LNCAP (cell line): ENCODE data around the gene NACAD.

Experiments
- TF ChIP-seq, protein P1 (sequence below): fragments of 450-650 bp; IDR thresholded peaks from 2 replicates; pipeline ENCODE4 v1.5.1; 2017; ENCODE audit warnings: mild to moderate bottlenecking

The NACAD gene

DNA sequence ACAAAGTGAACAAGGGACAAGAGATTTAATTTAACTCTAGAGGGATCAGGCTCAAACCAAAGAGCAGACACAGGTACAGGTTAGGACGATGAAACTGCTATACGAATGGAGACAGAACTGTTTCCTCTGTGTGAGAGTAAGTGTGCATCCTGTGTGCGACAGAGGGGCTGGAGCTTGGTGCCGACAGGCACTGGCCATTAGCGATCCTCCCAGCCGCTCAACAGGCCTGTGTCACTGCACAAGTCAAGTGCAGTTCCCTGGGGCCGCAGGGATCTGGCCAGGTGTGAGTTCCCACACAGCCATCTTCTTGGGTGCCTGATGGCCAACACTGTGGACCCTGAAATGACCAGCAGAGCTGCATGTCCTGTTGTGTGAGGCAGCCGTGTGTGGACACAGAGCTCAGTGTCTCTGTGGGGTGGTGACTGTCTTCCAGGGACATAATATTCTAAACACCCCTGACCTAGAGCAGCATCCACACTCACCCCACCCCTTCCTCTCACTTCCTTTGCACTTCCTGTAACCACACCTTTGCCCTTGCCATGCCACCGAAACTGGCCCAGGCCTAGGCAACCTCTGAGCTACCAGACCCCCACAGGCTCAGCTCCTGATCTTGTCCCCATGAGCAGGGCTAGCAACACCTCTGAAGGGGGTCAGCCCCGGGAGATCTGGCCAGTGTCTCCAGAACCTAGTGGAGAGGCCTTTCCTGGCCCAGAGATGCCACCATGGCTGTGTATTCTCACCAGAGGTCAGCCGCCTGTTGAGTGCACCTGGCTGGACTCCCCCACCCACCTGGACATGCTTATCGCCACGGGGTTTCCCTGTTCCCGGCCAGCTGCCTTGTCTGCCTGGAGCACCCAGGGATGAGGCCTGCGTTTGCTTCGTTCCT lies 34.4 kb upstream of the NACAD start:
- TF ChIP-seq, protein P1, sequence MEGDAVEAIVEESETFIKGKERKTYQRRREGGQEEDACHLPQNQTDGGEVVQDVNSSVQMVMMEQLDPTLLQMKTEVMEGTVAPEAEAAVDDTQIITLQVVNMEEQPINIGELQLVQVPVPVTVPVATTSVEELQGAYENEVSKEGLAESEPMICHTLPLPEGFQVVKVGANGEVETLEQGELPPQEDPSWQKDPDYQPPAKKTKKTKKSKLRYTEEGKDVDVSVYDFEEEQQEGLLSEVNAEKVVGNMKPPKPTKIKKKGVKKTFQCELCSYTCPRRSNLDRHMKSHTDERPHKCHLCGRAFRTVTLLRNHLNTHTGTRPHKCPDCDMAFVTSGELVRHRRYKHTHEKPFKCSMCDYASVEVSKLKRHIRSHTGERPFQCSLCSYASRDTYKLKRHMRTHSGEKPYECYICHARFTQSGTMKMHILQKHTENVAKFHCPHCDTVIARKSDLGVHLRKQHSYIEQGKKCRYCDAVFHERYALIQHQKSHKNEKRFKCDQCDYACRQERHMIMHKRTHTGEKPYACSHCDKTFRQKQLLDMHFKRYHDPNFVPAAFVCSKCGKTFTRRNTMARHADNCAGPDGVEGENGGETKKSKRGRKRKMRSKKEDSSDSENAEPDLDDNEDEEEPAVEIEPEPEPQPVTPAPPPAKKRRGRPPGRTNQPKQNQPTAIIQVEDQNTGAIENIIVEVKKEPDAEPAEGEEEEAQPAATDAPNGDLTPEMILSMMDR = no peak

DNA sequence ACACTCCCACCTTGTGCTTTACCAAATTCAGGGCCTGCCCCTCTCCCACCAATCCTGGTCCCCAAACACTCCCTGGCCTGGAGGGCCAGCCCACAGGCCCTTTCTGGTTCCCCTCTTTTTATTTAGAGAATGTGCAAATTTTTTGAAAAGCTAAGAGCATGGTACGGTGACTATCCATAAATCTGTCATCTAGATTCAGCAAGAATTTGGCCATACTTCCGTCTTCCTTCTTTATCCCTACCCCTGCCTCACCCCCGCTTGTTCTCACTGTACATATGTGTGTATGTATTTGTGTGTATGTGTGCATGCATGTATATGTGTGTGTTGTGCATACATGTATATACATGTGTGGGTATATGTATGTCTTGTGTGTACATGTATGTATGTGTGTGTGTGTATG lies 30.8 kb upstream of the NACAD start:
- TF ChIP-seq, protein P1 = no peak

GRCh38 chr7:45118889-45119331 lies 30.1 kb upstream of the NACAD start:
- TF ChIP-seq, protein P1 = no peak

DNA sequence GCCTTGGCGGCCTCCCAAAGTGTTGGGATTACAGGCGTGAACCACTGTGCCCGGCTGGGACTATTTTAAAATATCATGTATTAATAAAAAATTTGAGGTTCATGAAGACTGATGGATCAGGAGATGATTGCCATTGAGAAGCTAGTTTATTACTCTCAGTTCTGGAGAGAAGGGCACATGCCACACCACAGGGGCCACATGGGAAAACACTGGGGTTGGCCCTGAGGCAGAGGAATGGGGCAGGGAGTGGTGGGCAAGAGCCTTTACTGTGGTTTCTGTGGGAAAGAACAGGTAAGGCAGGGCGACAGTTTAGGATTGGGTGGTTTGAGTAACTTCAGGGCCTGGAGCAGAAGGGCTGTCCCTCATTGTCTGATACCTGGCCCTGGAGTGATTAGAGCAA lies 29.5 kb upstream of the NACAD start:
- TF ChIP-seq, protein P1 = no peak

GRCh38 chr7:45117582-45117981 lies 28.8 kb upstream of the NACAD start:
- TF ChIP-seq, protein P1 = no peak

DNA sequence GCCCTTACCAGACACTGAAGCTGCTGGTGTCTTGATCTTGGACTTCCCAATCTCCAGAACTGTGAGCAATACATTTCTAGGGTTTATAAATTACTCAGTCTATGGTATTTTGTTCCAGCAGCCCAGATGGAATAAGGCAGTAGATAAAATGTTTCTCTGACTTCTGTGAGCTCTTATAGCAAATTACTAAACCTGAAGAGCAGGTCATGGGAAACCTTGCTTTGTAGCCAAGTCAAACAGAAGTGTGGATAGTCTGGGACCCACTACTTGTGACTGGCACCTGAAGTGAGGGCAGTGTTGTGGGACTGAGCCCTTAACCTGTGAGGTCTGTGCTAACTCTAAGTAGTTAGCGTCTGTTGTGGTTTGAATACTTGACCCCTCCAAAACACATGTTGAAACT lies 27.3 kb upstream of the NACAD start:
- TF ChIP-seq, protein P1 = no peak

GRCh38 chr7:45114926-45115325 lies 26.2 kb upstream of the NACAD start:
- TF ChIP-seq, protein P1 = no peak

DNA sequence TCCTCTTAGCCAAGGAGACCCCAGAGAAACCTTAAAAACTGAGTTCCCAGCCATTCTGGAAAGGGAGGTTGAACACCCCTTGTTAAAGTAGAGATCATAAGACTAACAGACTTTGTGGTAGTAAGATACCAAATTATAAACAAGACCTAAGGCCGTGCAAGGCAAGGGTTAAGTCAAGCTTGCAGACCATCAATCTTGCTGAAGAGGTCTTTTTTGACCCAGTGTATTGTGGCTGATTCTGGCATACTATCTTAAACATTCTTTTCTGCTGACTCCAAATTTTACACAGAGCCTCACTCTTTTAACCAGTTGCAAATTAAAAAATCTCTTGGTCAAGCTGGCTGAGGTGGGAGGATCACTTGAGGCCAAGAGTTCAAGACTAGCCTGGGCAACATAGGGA lies 23.9 kb upstream of the NACAD start:
- TF ChIP-seq, protein P1 = no peak
